ENCODE results near the gene KCTD4.

DNA sequence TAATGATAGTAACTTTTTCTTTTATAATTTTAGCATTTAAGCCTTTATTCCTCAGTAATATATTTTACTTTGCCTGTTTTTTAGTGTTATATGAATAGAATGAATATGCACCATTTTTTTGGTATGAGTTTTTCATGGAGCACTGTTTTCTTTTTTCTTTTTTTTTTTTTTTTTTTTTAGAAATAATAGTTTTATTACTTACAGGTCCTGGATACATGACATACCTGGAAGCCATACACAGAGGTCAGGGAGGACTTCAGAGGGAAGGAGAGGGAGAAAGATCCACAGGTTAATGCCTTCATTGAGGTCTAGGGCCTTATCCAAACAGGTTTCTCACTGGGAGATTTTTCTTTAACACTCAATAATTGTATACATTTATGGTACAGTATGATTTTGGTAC lies 26.4 kb downstream of the KCTD4 start:
- TF ChIP-seq TAF1 (IDR thresholded peaks at IDR 0.05; ENCODE audit: low read depth) = no peak
- TF ChIP-seq, protein P1, sequence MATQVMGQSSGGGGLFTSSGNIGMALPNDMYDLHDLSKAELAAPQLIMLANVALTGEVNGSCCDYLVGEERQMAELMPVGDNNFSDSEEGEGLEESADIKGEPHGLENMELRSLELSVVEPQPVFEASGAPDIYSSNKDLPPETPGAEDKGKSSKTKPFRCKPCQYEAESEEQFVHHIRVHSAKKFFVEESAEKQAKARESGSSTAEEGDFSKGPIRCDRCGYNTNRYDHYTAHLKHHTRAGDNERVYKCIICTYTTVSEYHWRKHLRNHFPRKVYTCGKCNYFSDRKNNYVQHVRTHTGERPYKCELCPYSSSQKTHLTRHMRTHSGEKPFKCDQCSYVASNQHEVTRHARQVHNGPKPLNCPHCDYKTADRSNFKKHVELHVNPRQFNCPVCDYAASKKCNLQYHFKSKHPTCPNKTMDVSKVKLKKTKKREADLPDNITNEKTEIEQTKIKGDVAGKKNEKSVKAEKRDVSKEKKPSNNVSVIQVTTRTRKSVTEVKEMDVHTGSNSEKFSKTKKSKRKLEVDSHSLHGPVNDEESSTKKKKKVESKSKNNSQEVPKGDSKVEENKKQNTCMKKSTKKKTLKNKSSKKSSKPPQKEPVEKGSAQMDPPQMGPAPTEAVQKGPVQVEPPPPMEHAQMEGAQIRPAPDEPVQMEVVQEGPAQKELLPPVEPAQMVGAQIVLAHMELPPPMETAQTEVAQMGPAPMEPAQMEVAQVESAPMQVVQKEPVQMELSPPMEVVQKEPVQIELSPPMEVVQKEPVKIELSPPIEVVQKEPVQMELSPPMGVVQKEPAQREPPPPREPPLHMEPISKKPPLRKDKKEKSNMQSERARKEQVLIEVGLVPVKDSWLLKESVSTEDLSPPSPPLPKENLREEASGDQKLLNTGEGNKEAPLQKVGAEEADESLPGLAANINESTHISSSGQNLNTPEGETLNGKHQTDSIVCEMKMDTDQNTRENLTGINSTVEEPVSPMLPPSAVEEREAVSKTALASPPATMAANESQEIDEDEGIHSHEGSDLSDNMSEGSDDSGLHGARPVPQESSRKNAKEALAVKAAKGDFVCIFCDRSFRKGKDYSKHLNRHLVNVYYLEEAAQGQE (IDR thresholded peaks at IDR 0.05; ENCODE audit: low read depth) = no peak
- no peak for TF ChIP-seq RAD21 (IDR thresholded peaks at IDR 0.05; ENCODE audit: low read depth)
- TF ChIP-seq, protein P2, sequence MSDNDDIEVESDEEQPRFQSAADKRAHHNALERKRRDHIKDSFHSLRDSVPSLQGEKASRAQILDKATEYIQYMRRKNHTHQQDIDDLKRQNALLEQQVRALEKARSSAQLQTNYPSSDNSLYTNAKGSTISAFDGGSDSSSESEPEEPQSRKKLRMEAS (IDR thresholded peaks at IDR 0.05) = no peak
- no peak for TF ChIP-seq TCF12 (IDR thresholded peaks at IDR 0.05; ENCODE audit: low read depth)
- TF ChIP-seq, protein P3, sequence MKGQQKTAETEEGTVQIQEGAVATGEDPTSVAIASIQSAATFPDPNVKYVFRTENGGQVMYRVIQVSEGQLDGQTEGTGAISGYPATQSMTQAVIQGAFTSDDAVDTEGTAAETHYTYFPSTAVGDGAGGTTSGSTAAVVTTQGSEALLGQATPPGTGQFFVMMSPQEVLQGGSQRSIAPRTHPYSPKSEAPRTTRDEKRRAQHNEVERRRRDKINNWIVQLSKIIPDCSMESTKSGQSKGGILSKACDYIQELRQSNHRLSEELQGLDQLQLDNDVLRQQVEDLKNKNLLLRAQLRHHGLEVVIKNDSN (IDR thresholded peaks at IDR 0.05) = no peak
- no peak for TF ChIP-seq YY1 (IDR thresholded peaks at IDR 0.05; ENCODE audit: low read depth)
- TF ChIP-seq CREB1 (IDR thresholded peaks at IDR 0.05; ENCODE audit: low read depth) = no peak
- no peak for TF ChIP-seq FOXM1 (IDR thresholded peaks at IDR 0.05; ENCODE audit: borderline replicate concordance, low read depth)
- TF ChIP-seq CEBPB (IDR thresholded peaks at IDR 0.05) = no peak
- TF ChIP-seq TEAD4 (IDR thresholded peaks at IDR 0.05) = no peak
- no peak for TF ChIP-seq EP300 (IDR thresholded peaks at IDR 0.05; ENCODE audit: borderline replicate concordance)
- no peak for TF ChIP-seq NFIC (IDR thresholded peaks at IDR 0.05)
